Glutamatergic neuron (in vitro differentiated cells): ENCODE data around the gene MED13L. TPM values are rescaled to one million over a fixed set of nuclear protein-coding genes. Genes with fewer than 3 reads are reported as not detected.

Experiments
- DNase-seq: peaks from one replicate; pipeline ENCODE4 v3.0.0; 2022
- H3K27ac Mint-ChIP-seq: one replicate; pipeline ENCODE4 v1.8.0; 2020; ENCODE audit warnings: mild to moderate bottlenecking, mixed read lengths, inconsistent platforms; ENCODE audit not compliant: unreplicated experiment
- H3K27me3 Mint-ChIP-seq: one replicate; pipeline ENCODE4 v1.8.0; 2020; ENCODE audit warnings: mild to moderate bottlenecking, moderate library complexity, mixed read lengths, inconsistent platforms; ENCODE audit not compliant: unreplicated experiment
- H3K36me3 Mint-ChIP-seq: one replicate; pipeline ENCODE4 v1.8.0; 2020; ENCODE audit warnings: mild to moderate bottlenecking, mixed read lengths, inconsistent platforms; ENCODE audit not compliant: unreplicated experiment
- H3K4me1 Mint-ChIP-seq: one replicate; pipeline ENCODE4 v1.8.0; 2020; ENCODE audit warnings: mild to moderate bottlenecking, low read depth, mixed read lengths, inconsistent platforms; ENCODE audit not compliant: unreplicated experiment
- H3K4me3 Mint-ChIP-seq: one replicate; pipeline ENCODE4 v1.8.0; 2020; ENCODE audit warnings: mild to moderate bottlenecking, mixed read lengths, inconsistent platforms; ENCODE audit not compliant: unreplicated experiment
- H3K9me3 Mint-ChIP-seq: one replicate; pipeline ENCODE4 v1.8.0; 2020; ENCODE audit warnings: mild to moderate bottlenecking, moderate library complexity, mixed read lengths, inconsistent platforms; ENCODE audit not compliant: unreplicated experiment
- total RNA-seq: library from RNA; stranded (reverse); fragmentation: NEBNext Ultra II Directional; extraction: Animal tissue kit (Norgen Biotek cat#: 25700); gene quantifications from one replicate; pipeline ENCODE4 v1.2.1, GENCODE V29; 2021; ENCODE audit not compliant: unreplicated experiment
- TF ChIP-seq, protein P1 (sequence below): fragments of 200-600 bp; sonication (generic); IDR thresholded peaks from one replicate; pipeline ENCODE4 v1.5.0; 2021; ENCODE audit not compliant: partially characterized antibody, unreplicated experiment

The MED13L gene
- total RNA-seq, 1 donor from 2014 or later = 95.5 TPM

DNA sequence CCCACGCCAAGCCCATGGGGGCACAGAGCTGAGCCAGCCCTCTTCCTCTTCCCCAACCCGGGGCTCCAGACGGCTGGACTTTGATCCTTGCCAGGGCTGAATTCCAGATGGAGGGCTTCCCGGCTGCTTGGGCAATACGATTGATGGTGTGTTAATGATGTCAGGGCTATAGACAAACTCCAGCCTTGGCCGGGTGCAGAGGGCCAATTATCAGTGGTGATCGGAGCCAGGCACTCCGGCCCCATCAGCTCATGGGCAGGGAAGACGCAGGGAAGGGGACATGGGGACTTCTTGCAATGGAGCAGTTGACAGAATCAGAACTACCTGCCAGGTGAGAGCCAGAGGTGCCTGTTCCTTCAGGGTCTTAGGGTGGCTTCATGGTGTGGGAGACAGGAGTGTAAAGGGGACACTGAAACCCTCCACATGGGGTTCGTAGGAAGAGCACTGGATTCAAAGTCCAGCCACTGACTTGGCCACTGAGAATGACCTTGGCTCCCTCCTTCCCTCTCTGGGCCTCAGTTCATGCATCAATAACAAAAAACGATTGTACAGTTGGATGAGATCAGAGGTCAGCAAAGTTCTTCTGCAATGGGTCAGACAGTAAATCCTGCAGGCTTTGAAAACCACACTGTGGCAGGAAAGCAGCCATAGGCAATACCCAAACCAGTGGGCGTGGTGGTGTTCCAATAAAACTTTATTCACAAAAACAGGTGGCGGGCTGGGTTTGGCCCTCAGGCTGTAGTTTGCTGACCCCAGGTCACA is 333.7 kb downstream of the MED13L start:
- DNase-seq = no peak
- Mint-ChIP-seq H3K36me3 (peaks cover 11% of the 10 kb centered on the region), H3K27ac (no peak overlapping the region), H3K4me1 (no peaks in the 10 kb centered on the region), H3K4me3 (no peak overlapping the region), H3K27me3 (peaks cover 2% of the 10 kb centered on the region), H3K9me3 (peaks cover 1% of the 10 kb centered on the region)
- TF ChIP-seq, protein P1, sequence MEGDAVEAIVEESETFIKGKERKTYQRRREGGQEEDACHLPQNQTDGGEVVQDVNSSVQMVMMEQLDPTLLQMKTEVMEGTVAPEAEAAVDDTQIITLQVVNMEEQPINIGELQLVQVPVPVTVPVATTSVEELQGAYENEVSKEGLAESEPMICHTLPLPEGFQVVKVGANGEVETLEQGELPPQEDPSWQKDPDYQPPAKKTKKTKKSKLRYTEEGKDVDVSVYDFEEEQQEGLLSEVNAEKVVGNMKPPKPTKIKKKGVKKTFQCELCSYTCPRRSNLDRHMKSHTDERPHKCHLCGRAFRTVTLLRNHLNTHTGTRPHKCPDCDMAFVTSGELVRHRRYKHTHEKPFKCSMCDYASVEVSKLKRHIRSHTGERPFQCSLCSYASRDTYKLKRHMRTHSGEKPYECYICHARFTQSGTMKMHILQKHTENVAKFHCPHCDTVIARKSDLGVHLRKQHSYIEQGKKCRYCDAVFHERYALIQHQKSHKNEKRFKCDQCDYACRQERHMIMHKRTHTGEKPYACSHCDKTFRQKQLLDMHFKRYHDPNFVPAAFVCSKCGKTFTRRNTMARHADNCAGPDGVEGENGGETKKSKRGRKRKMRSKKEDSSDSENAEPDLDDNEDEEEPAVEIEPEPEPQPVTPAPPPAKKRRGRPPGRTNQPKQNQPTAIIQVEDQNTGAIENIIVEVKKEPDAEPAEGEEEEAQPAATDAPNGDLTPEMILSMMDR = no peak

DNA sequence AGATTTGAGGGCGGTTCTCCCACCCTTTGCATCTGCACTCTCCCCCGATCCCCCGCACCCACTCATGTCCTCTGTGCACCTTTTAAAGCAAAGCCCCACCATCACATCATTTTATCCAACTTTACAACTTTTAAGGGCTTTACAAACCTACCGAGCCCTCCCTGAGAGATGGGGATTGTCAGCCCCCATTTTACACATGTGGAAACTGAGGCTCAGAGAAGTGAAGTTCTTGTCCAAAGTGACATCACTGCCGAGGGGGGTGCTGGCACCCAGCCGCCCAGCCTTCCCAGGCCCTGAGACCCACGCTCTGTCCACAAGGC is 334.2 kb downstream of the MED13L start:
- H3K27me3 Mint-ChIP-seq = peaks cover 2% of the 10 kb centered on the region
- peaks cover 1% of the 10 kb centered on the region for H3K9me3 Mint-ChIP-seq
- H3K27ac Mint-ChIP-seq = no peak overlapping the region
- DNase-seq = no peak
- no peaks in the 10 kb centered on the region for H3K4me1 Mint-ChIP-seq
- H3K4me3 Mint-ChIP-seq = no peak overlapping the region
- TF ChIP-seq, protein P1 = no peak
- peaks cover 14% of the 10 kb centered on the region for H3K36me3 Mint-ChIP-seq

DNA sequence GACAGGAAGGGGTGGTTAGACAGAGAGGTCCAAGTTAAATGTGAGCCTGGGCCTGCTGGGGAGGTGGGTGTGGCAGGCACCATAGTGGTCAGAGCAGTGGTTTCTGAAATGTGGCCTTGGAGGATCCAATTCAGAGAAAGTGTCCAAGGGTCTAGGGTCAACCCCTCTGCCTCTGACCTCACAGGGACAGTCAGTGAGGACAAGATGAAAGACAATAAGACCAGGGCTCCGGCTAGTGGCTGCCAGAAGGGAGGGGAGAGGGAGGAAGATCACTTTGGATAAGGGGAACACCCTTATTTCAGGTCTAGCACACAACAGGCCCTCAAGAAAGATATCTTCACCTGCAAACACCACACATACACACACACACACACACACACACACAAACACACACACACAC is 335.1 kb downstream of the MED13L start:
- TF ChIP-seq, protein P1 = no peak
- no peak for DNase-seq
- H3K36me3 Mint-ChIP-seq = peaks cover 14% of the 10 kb centered on the region
- H3K9me3 Mint-ChIP-seq = peaks cover 1% of the 10 kb centered on the region
- no peak overlapping the region for H3K27ac Mint-ChIP-seq
- H3K4me1 Mint-ChIP-seq = no peaks in the 10 kb centered on the region
- peaks cover 3% of the 10 kb centered on the region for H3K27me3 Mint-ChIP-seq
- no peak overlapping the region for H3K4me3 Mint-ChIP-seq

- TF ChIP-seq, protein P1 = no peak
- Mint-ChIP-seq H3K36me3 (peaks cover 14% of the 10 kb centered on the region), H3K9me3 (peaks cover 1% of the 10 kb centered on the region), H3K27me3 (peaks cover 3% of the 10 kb centered on the region), H3K27ac (no peak overlapping the region), H3K4me3 (no peak overlapping the region), H3K4me1 (no peaks in the 10 kb centered on the region)
- DNase-seq = no peak
Observed at GRCh38 chr12:115941362-115941761, 336.1 kb downstream of the MED13L start.

DNA sequence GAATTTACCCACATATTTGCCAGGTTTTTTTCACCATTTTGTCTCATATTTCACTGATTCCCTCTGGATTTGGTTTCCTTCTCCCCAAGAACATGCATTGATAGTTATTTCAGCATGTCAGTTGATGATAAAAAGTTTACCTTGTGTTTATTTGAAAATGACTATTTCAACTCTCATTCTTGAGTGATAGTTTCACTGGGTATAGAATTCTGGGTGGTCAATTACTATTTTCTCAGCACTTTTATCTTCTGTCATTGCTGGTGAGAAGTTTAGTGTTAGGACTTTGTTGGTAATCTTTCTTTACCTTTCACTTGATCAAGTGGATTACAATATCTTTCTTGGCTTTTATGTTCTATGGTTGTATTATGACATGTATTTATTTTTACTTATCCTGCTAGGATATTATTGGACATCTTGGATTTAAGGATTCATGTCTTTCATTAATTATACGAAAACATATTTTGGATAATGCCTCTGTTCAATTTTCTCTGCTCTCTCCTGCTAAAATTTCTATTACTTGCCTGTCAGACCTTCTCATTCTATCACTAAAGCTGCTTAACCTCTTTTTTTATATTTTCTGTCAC is 338.6 kb downstream of the MED13L start:
- no peaks in the 10 kb centered on the region for H3K4me1 Mint-ChIP-seq
- peaks cover 14% of the 10 kb centered on the region for H3K36me3 Mint-ChIP-seq
- no peaks in the 10 kb centered on the region for H3K9me3 Mint-ChIP-seq
- peaks cover 1% of the 10 kb centered on the region for H3K27me3 Mint-ChIP-seq
- H3K4me3 Mint-ChIP-seq = no peak overlapping the region
- TF ChIP-seq, protein P1 = no peak
- no peak overlapping the region for H3K27ac Mint-ChIP-seq
- DNase-seq = no peak
